HCT116 (cell line): Measurements from ENCODE around the gene NTRK3. TPM values are rescaled to one million over a fixed set of nuclear protein-coding genes. Genes with fewer than 3 reads are reported as not detected.

Experiments used
- ATAC-seq: fragments of 200-7000 bp; cut with Tn5 transposase; 2 replicates; pipeline ENCODE4 v1.9.1; 2020; ENCODE audit warnings: mild to moderate bottlenecking, moderate library complexity
- BruUV-seq: library from RNA; stranded (reverse); fragments of 400-500 nt; replicated peaks from 2 replicates; lab custom pipeline; 2021; lab: Mats Ljungman, UMichigan
- CTCF ChIA-PET: fragments of 300-600 bp; sonication (Branson Sonifier 250); formaldehyde crosslinking; loops from one replicate; lab custom pipeline; 2021; ENCODE audit warnings: antibody characterized with exemption; lab: Charles Lee
- POLR2A ChIA-PET: fragments of 300-600, 350-600 bp; sonication (Branson Sonifier 250); formaldehyde crosslinking; loops from one replicate; lab custom pipeline; 2021; ENCODE audit warnings: antibody characterized with exemption; lab: Charles Lee
- RAD21 ChIA-PET, 2 experiments: fragments of 300-600 bp; sonication (Branson Sonifier 250); formaldehyde crosslinking; loops; one replicate each; lab custom pipeline; 2023; ENCODE audit warnings: low total read pairs in 2 of 2; ENCODE audit not compliant: uncharacterized antibody in 2 of 2, unreplicated experiment in 2 of 2, low non-redundant PET in 1 of 2; lab: Charles Lee
- DNase-seq: peaks from one replicate; pipeline ENCODE4 v3.0.0-alpha.2; 2010; ENCODE audit warnings: low read depth, low spot score
- H2AFZ ChIP-seq: fragments of 200-600 bp; shearing (Covaris generic), sonication (generic); 2 replicates; pipeline ENCODE4 v1.6.1; 2017; ENCODE audit warnings: low read depth, mixed run types, mixed read lengths, antibody characterized with exemption, low read length; ENCODE audit not compliant: poor library complexity, severe bottlenecking
- H3K27ac ChIP-seq: 2 replicates; pipeline ENCODE4 v1.5.1; 2012; ENCODE audit warnings: low read depth, low read length
- H3K27me3 ChIP-seq: fragments of 200-600 bp; sonication (generic); 2 replicates; pipeline ENCODE4 v1.6.1; 2016; ENCODE audit warnings: mixed run types, low read length, mixed read lengths; ENCODE audit not compliant: insufficient read depth
- H3K36me3 ChIP-seq, 2 experiments: fragments of 200-500 bp in 1 of 2; fragments of 200-600 bp in 1 of 2; sonication (Bioruptor generic) in 1 of 2; sonication (generic) in 1 of 2; 2 replicates each; pipeline versions ENCODE4 v1.5.1 to v1.6.1; 2014 to 2016; ENCODE audit warnings: low read length in 2 of 2, inconsistent platforms in 1 of 2, mixed read lengths in 1 of 2, mixed run types in 1 of 2; ENCODE audit not compliant: insufficient read depth in 2 of 2, control insufficient read depth in 1 of 2
- H3K4me1 ChIP-seq, 2 experiments: fragments of 200-600 bp in 1 of 2; sonication (generic) in 1 of 2; 2 replicates each; pipeline versions ENCODE4 v1.5.1 to v1.6.1; 2012 to 2017; ENCODE audit warnings: low read length in 2 of 2, inconsistent platforms in 1 of 2, mild to moderate bottlenecking in 1 of 2, mixed read lengths in 1 of 2, mixed run types in 1 of 2, moderate library complexity in 1 of 2; ENCODE audit not compliant: insufficient read depth in 2 of 2, control insufficient read depth in 1 of 2
- H3K4me2 ChIP-seq: fragments of 200-600 bp; sonication (generic); 2 replicates; pipeline ENCODE4 v1.6.1; 2017; ENCODE audit warnings: mixed run types, low read length, mixed read lengths
- H3K4me3 ChIP-seq, 2 experiments: fragments of 200-600 bp in 1 of 2; sonication (generic) in 1 of 2; replicated peaks in 1 of 2; 2 replicates each; pipeline ENCODE4 v1.5.1; 2011 to 2016; ENCODE audit warnings: low read length in 2 of 2, control low read depth in 1 of 2, low read depth in 1 of 2, mild to moderate bottlenecking in 1 of 2, mixed read lengths in 1 of 2, mixed run types in 1 of 2
- H3K79me2 ChIP-seq: fragments of 200-600 bp; sonication (generic); 2 replicates; pipeline ENCODE4 v1.6.1; 2017; ENCODE audit warnings: mild to moderate bottlenecking, mixed run types, low read length, moderate library complexity, mixed read lengths; ENCODE audit not compliant: insufficient read depth
- H3K9ac ChIP-seq: fragments of 200-600 bp; sonication (generic); 2 replicates; pipeline ENCODE4 v1.6.1; 2016; ENCODE audit warnings: low read length, mixed read lengths
- H3K9me2 ChIP-seq: fragments of 200-600 bp; sonication (generic), shearing (Covaris generic); 2 replicates; pipeline ENCODE4 v1.6.1; 2017; ENCODE audit warnings: mixed run types, mild to moderate bottlenecking, moderate library complexity; ENCODE audit not compliant: insufficient read depth
- H3K9me3 ChIP-seq, 2 experiments: fragments of 200-500 bp in 1 of 2; fragments of 200-600 bp in 1 of 2; sonication (Bioruptor generic) in 1 of 2; sonication (generic) in 1 of 2; 2 replicates each; pipeline ENCODE4 v1.6.1; 2014 to 2017; ENCODE audit warnings: low read length in 2 of 2, mixed read lengths in 2 of 2, inconsistent platforms in 1 of 2, low read depth in 1 of 2, mild to moderate bottlenecking in 1 of 2, mixed run types in 1 of 2, moderate library complexity in 1 of 2; ENCODE audit not compliant: control insufficient read depth in 1 of 2, insufficient read depth in 1 of 2
- H4K20me1 ChIP-seq: fragments of 200-600 bp; sonication (generic), shearing (Covaris generic); 2 replicates; pipeline ENCODE4 v1.6.1; 2017; ENCODE audit warnings: mixed run types, mild to moderate bottlenecking, moderate library complexity; ENCODE audit not compliant: insufficient read depth
- CBX3 ChIP-seq: IDR thresholded peaks from 2 replicates; pipeline ENCODE4 v1.6.1; 2012; ENCODE audit warnings: low read depth
- CEBPB ChIP-seq: IDR thresholded peaks from 2 replicates; pipeline ENCODE4 v1.6.1; 2012; ENCODE audit warnings: low read depth
- CTCF ChIP-seq, 3 experiments: fragments of 200-600 bp in 1 of 3; sonication (generic) in 1 of 3; IDR thresholded peaks in 2 of 3; conservative IDR thresholded peaks in 1 of 3; 2 replicates each; pipeline ENCODE4 v1.5.1; 2012 to 2017; ENCODE audit warnings: low read depth in 2 of 3, low read length in 2 of 3, antibody characterized with exemption in 1 of 3, borderline replicate concordance in 1 of 3, control low read depth in 1 of 3, mild to moderate bottlenecking in 1 of 3, mixed read lengths in 1 of 3, mixed run types in 1 of 3, moderate library complexity in 1 of 3; ENCODE audit not compliant: insufficient read depth in 1 of 3
- EGR1 ChIP-seq: IDR thresholded peaks from 2 replicates; pipeline ENCODE4 v1.6.1; 2012; ENCODE audit warnings: low read depth
- ELF1 ChIP-seq: IDR thresholded peaks from 2 replicates; pipeline ENCODE4 v1.6.1; 2012; ENCODE audit warnings: low read depth, borderline replicate concordance
- EZH2phosphoT487 ChIP-seq: fragments of 200-600 bp; IDR thresholded peaks from 2 replicates; pipeline ENCODE4 v1.6.1; 2018; ENCODE audit warnings: antibody characterized with exemption, borderline replicate concordance
- FOSL1 ChIP-seq: IDR thresholded peaks from 2 replicates; pipeline ENCODE4 v1.6.1; 2012; ENCODE audit warnings: low read depth
- JUND ChIP-seq: IDR thresholded peaks from 2 replicates; pipeline ENCODE4 v1.6.1; 2012
- MAX ChIP-seq: IDR thresholded peaks from 2 replicates; pipeline ENCODE4 v1.6.1; 2012
- POLR2A ChIP-seq: IDR thresholded peaks from 2 replicates; pipeline ENCODE4 v1.7.0; 2011; ENCODE audit warnings: borderline replicate concordance; ENCODE audit not compliant: insufficient read depth, insufficient read length; ENCODE audit errors: extremely low read depth
- POLR2AphosphoS5 ChIP-seq: IDR thresholded peaks from 2 replicates; pipeline ENCODE4 v1.6.1; 2011; ENCODE audit warnings: mild to moderate bottlenecking, low read depth, low read length, moderate library complexity
- SIN3A ChIP-seq: IDR thresholded peaks from 2 replicates; pipeline ENCODE4 v1.6.1; 2012; ENCODE audit warnings: low read depth
- SRF ChIP-seq: IDR thresholded peaks from 2 replicates; pipeline ENCODE4 v1.6.1; 2012; ENCODE audit warnings: low read depth
- YY1 ChIP-seq: IDR thresholded peaks from 2 replicates; pipeline ENCODE4 v1.6.1; 2011; ENCODE audit warnings: low read length, low read depth, moderate library complexity, mild to moderate bottlenecking; ENCODE audit not compliant: insufficient replicate concordance; ENCODE audit errors: extremely low read depth
- ZNF274 ChIP-seq: fragments of 200-500 bp; sonication (Bioruptor generic); IDR thresholded peaks from 2 replicates; pipeline ENCODE4 v1.6.1; 2014; ENCODE audit warnings: mild to moderate bottlenecking, low read depth, low read length, inconsistent platforms
- intact Hi-C: fragments of 100-400 bp; cut with micrococcal nuclease; formaldehyde crosslinking; loops from 2 replicates; pipeline ENCODE4 v1.10.0; 2022
- total RNA-seq: library from RNA; stranded (reverse); gene quantifications from one replicate; pipeline ENCODE4 v1.2.1, GENCODE V29; 2021; ENCODE audit not compliant: unreplicated experiment

The NTRK3 gene
- total RNA-seq, 1 experiment from 2014 or later: not detected

GRCh38 chr15:88220443-88221335 is 35.9 kb downstream of the NTRK3 start:
- Histone ChIP-seq H4K20me1 (no peaks in the 10 kb centered on the region), H2AFZ (no peak overlapping the region), H3K4me1 (no peaks in the 10 kb centered on the region), H3K79me2 (no peaks in the 10 kb centered on the region), H3K9me2 (no peaks in the 10 kb centered on the region), H3K4me2 (no peak overlapping the region), H3K9ac (no peak overlapping the region), H3K9me3 (no peaks in the 10 kb centered on the region), H3K4me3 (no peak overlapping the region), H3K27ac (no peak overlapping the region), H3K36me3 (no peaks in the 10 kb centered on the region), H3K27me3 (peaks cover 20% of the 10 kb centered on the region; the same call in 1 of the 2 replicates)
- DNase-seq: no peak
- TF ChIP-seq SRF (no peak), CEBPB (no peak)
- ATAC-seq: no peak
- RAD21 ChIA-PET: no interaction called here
- POLR2A ChIA-PET: no interaction called here
- CTCF ChIA-PET: no interaction called here
- intact Hi-C loops: no loop called here
- no TSS peak for BruUV-seq

GRCh38 chr15:88219623-88220022 is 36.9 kb downstream of the NTRK3 start:
- Histone ChIP-seq H3K4me1 (no peaks in the 10 kb centered on the region), H3K79me2 (no peaks in the 10 kb centered on the region), H2AFZ (no peak overlapping the region), H3K4me2 (no peak overlapping the region), H3K4me3 (no peak overlapping the region), H4K20me1 (no peaks in the 10 kb centered on the region), H3K27me3 (peaks cover 11% of the 10 kb centered on the region; the same call in 1 of the 2 replicates), H3K36me3 (no peaks in the 10 kb centered on the region), H3K9me3 (no peaks in the 10 kb centered on the region), H3K9ac (no peak overlapping the region), H3K9me2 (no peaks in the 10 kb centered on the region), H3K27ac (no peak overlapping the region)
- ChIA-PET CTCF (no interaction called here), POLR2A (no interaction called here), RAD21 (no interaction called here)
- BruUV-seq: no TSS peak
- DNase-seq (no peak), ATAC-seq (no peak)
- intact Hi-C loops: no loop called here
- TF ChIP-seq ELF1 (no peak), CEBPB (no peak), EZH2phosphoT487 (no peak), CTCF (IDR thresholded peaks at IDR 0.05 in 2 of 3, conservative IDR thresholded peaks at IDR 0.05 in 1 of 3; ENCODE audit: borderline replicate concordance in 1 of 3, insufficient read depth in 1 of 3, low read depth in 2 of 3, low read length in 2 of 3) (no peak), FOSL1 (no peak), YY1 (no peak), SIN3A (no peak), POLR2A (no peak), CBX3 (no peak), JUND (no peak), ZNF274 (no peak), MAX (no peak), EGR1 (no peak), SRF (no peak), POLR2AphosphoS5 (no peak)
